Endothelial cell of hepatic sinusoid (primary cell): ENCODE measurements around the gene NUDT16.
"Not testable (repeated sequence)": the region's sequence is repeated elsewhere in the genome, so short reads cannot be mapped to it uniquely, and the experiment has no call there.

Source experiments
- in situ Hi-C: cut with HindIII; loops from 2 replicates; pipeline ENCODE4 v1.10.0; 2017; ENCODE audit warnings: low sequenced_read_pairs

NUDT16 gene

GRCh38 chr3:131380821-131381444 is 641 bp upstream of the NUDT16 start:
- in situ Hi-C loops: not testable (repeated sequence)

DNA sequence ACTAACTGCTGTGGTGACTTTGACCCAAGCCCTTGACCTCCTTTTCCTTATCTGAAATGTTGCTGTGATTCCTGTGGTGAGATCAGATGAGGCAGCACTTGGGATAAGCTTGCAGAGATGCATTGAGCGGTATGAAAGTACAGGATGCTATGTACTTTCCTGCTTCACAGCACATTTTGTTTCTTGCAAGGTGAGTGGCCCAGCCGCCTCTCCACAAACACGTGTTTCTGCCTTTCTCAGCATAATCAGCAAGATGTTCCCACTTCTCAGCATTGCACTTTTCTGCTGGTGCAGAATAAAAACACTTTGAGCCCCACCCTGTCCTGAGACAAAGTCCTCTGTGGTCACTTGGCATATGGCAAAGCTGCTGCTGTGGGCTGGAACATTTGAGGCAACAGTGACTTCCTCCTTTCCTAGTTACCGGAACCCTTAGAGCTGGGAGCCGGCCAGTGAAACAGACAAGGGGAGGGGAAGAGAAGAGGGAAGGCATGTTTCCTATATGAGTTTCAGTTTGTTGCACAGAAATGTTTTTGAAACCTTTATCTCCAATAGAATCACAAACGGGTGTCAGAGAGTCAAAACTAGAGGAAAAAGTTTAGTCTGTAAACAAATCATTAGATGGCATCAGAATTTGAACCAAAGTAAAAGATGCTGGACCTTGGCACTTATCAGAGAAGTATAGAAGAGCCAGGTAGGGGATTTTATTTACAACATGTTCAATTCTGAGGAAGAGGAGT is 5.0 kb downstream of the NUDT16 start:
- in situ Hi-C loops: no loop called here

- in situ Hi-C loops: no loop called here
Observed at GRCh38 chr3:131387796-131388489, 6.4 kb downstream of the NUDT16 start.

DNA sequence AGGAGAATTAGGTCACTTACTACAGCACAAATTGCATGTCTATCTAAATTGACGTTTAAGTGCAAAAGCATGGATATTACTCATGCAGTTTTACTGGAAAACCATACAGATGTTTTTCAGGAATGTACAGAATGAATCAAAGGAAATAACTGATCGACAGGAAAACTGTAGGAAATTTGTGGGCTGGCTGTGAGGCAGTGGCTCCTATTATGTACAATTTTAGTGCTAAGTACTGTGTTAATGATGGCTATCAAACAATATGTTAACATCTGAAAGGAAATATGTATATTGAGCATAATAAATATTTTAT is 6.9 kb downstream of the NUDT16 start:
- in situ Hi-C loops: no loop called here

- in situ Hi-C loops: no loop called here
Observed at GRCh38 chr3:131390331-131390730, 8.8 kb downstream of the NUDT16 start.

DNA sequence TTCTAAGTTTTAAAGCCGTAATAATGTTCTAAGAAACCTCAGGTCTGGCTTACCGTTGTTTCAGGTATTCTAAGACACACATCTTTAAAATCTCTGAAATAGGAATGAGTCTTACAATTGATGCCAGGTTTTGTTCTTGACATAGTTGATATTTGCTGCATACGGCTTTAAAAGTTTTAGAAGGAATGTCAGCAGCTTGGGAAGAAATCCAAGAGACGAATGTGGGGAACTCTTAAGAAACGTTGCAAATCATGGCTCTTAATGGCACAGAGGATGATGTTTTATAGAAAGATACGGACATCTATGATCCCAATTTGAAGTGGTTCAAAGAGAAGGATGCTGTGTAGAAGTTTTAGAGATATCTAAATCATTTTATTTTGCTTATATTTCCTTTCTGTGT is 11.5 kb downstream of the NUDT16 start:
- in situ Hi-C loops: no loop called here

DNA sequence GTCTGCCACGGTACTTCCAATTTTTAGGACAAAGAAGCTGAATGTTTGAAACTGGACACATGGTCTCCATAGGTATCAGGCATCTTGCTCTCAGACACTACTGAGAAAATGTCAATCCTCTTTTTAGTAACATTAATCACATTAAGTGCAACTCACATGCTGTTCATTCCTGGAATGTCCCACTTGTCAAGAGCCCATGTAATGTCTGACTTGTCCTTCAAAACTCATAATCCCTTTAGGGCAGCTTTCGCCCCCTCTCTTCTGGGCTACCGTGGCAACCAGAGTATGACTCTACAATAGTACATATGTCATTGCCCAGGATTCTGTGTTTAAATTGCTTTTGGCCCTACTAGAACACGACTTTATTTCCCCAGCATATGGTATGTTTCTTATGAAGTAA is 12.3 kb downstream of the NUDT16 start:
- in situ Hi-C loops: no loop called here

- in situ Hi-C loops: no loop called here
Observed at GRCh38 chr3:131394400-131394799, 12.8 kb downstream of the NUDT16 start.

DNA sequence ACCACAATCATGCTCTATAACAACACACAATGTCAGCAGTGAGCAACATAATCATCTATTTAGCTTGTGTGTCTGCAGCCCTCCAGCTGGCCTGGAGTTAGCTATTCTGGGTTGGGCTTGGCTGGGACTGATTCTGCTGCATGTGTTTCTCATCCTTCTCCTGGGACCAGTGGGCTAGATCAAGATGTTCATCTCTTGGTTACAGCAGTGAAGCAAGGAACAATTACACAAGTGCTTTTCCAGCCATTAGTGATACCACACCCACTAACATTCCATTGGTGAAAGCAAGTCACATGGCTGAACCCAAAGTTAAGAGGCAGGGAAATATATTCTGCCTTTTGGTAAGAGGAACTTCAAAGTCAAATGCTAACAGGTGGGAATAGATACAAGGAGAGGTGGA is 14.6 kb downstream of the NUDT16 start:
- in situ Hi-C loops: no loop called here

- in situ Hi-C loops: no loop called here
Observed at GRCh38 chr3:131397889-131398288, 16.3 kb downstream of the NUDT16 start.

DNA sequence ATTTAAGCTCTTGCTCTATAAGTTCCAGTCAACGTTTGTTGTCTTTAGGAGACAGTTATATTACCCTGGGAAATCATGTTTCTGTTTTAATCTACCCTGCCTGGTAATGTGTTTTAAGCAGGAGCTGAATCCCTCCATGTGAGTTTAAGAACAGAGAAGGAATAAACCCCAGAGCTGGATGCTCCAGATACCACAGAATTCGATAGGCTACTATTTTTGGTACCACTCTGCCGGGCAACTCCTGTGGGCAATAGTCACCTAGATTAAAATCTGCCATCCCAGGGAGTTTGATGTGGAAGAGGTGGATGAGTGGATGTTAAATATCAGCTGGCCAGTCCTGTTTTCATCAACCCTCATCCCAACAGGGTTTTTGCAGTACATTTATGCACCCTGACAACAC is 20.4 kb downstream of the NUDT16 start:
- in situ Hi-C loops: no loop called here

- in situ Hi-C loops: no loop called here
Observed at GRCh38 chr3:131402391-131403039, 20.9 kb downstream of the NUDT16 start.

DNA sequence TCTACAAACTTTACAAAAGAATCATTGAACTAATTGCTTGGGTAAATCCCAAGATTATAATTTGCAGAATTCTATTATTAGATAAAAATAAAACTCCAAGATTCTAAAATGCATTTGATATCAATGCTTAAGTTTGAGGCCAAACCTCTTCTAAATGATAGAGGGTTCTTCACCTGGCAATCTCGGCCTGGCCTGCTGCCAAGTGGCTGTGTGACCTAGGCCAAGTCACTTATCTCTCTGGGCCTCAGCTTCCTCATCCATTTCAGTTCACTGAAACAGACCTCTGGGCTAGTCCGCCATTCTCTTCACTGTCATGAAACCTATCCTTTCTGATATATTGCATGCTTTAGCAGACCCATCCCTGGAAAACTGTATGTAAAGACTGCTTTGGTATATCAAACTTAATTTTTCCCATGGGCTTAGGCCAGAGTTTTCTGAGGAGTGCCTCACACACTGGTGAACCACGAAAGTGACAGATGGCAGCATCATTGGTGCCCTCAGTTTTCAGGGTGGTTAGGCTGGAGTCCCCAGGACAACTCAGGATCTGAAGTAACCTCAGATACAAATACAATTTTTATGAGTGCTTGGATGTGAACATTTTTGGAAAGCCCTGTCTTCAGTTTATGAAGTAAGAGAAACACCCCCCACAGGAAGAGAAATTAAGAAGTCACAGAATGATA is 21.8 kb downstream of the NUDT16 start:
- in situ Hi-C loops: no loop called here

GRCh38 chr3:131405411-131405810 is 23.8 kb downstream of the NUDT16 start:
- in situ Hi-C loops: no loop called here

GRCh38 chr3:131406274-131406673 is 24.7 kb downstream of the NUDT16 start:
- in situ Hi-C loops: no loop called here

DNA sequence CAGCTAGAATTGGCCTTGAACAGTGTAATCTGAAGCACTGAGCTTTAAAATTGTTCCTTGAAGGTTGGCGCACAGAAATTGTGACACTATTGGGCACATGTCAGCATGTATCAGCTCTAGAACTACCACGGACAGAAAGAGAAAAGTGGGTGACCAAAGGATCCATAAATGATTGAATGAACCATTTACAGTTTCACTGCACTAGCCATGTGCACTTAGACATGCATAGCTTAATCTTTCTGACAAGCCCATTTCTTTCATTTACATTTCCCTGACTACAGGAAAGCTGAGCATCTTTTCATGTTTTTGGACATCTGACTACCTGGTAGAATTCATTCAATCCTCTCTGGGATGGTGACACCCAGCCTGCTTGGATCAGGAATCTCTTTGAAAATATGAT is 36.2 kb downstream of the NUDT16 start:
- in situ Hi-C loops: no loop called here

- in situ Hi-C loops: no loop called here
Observed at GRCh38 chr3:131421301-131421700, 39.7 kb downstream of the NUDT16 start.

GRCh38 chr3:131421957-131422498 is 40.5 kb downstream of the NUDT16 start:
- in situ Hi-C loops: no loop called here

- in situ Hi-C loops: no loop called here
Observed at GRCh38 chr3:131427226-131427625, 45.7 kb downstream of the NUDT16 start.

DNA sequence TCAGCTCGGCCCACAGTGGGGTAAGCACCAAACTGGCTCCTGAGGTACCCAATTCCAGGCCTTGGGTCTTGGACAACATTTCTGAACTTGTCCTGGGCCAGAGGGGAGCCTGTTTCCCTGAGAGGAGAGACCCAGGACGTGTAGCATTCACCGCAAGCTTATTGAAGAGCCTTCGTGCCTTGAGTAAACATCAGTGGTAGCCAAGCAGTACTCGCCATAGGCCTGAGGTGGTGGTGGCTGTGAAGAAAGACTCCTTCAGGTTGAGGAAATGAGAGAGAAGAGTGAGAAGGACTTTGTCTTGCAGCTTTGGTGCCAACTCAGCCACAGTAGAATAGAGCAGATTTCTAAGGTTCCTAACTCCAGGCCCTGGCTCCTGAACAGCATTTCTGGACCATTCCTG is 50.2 kb downstream of the NUDT16 start:
- in situ Hi-C loops: no loop called here

DNA sequence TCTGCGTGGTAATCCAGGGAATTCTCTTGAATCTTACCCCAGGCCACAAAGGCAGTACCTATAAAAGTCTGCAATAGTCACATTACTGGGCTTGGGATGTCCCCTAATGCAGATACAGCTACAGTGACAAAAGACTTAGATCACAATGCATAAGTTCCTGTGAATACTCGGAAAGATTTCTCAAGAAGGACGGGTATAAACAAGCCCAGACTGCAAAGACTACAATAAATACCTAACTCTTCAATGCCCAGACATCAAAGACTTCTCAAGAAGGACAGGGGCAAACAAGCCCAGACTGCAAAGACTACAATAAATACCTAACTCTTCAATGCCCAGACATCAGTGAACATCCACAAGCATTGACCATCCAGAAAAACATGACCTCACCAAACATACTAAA is 50.9 kb downstream of the NUDT16 start:
- in situ Hi-C loops: no loop called here
